ENCODE results near the gene OR10H1. TPM values are rescaled to one million over a fixed set of nuclear protein-coding genes. Genes with fewer than 3 reads are reported as not detected.

OR10H1 gene
- total RNA-seq (2022; extraction: Qiagen RNA extraction; ENCODE audit: low read depth) = not detected in 5 replicates

DNA sequence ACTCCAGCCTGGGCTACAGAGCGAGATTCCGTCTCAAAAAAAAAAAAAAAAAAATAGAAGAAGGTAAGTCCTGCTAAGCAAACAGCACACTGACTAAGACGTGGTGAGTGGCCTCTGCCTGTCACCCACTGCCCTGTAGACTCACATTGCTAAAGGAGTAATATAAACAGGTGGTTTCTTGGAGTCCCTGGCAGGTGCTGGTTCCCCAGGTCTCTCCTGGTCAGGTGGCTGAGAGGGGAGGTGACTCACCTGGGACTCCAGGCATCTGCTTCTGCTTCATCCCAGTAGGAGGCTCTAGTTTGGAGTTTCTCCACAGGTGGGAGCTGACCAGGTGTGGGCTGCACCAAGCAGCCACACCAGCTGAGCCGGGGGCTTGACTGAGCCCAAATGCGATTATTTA lies at the start of gene OR10H1:
TSS of gene OR10H1 (minus strand) at position 359 of the 400 bp plus-strand sequence. CDS start 7,627 bp downstream, outside the sequence.

DNA sequence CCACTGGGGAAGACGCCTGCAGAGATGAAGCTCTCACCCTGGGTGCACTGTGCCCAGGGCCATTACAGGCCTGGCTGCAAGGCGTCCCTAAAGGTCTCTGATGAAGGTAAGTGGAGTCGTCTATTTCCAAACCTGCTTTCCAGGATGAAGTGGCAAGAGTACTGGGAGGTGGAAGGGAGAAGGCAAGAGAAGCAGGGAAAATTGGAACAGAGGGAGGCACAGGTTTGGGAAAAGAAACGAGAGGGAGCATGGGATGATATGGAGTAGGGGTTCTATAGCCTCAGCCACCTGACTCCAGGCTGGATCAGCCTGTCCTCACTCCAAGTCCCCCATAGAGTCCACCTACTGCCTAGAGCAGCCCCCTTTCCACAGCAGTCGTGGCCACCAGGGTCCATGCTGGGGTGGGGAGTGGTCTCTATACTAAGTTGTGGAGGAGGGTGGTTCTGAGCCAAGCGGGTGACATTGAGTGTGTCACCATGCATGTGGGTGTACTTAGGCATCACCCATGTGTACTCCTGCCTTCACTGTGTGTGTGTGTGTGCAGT lies 27.8 kb downstream of the OR10H1 start, which contains the start of gene OR10H5:
TSS of gene OR10H5 (plus strand) at position 51 of the 545 bp plus-strand sequence. CDS start 6,388 bp downstream, outside the sequence.

Other genes starting within 250 kb of the OR10H1 start
- not detected in 5 replicates for gene CYP4F8, start 200.4 kb downstream of the OR10H1 start, total RNA-seq (2022; extraction: Qiagen RNA extraction; ENCODE audit: low read depth)
- gene CYP4F3, start 174.8 kb downstream of the OR10H1 start, total RNA-seq (2022; extraction: Qiagen RNA extraction; ENCODE audit: low read depth) = 2.2 to 3.4 TPM (median 3.0 TPM) in 5 replicates
- 1.8 to 2.7 TPM (median 2.1 TPM) in 5 replicates for gene CYP4F12, start 142.6 kb downstream of the OR10H1 start, total RNA-seq (2022; extraction: Qiagen RNA extraction; ENCODE audit: low read depth)
- gene OR10H2, start 87.6 kb downstream of the OR10H1 start, total RNA-seq (2022; extraction: Qiagen RNA extraction; ENCODE audit: low read depth) = not detected in 5 replicates
- not detected in 5 replicates for gene OR10H3, start 77.7 kb downstream of the OR10H1 start, total RNA-seq (2022; extraction: Qiagen RNA extraction; ENCODE audit: low read depth)
- not detected in 5 replicates for gene OR10H5, start 28.0 kb downstream of the OR10H1 start, total RNA-seq (2022; extraction: Qiagen RNA extraction; ENCODE audit: low read depth)
- 0.10 TPM in 1 of 5 replicates, not detected in the others for gene CYP4F2, start 82.4 kb upstream of the OR10H1 start, total RNA-seq (2022; extraction: Qiagen RNA extraction; ENCODE audit: low read depth)
- 5.1 to 6.8 TPM (median 5.6 TPM) in 5 replicates for gene CYP4F11, start 118.9 kb upstream of the OR10H1 start, total RNA-seq (2022; extraction: Qiagen RNA extraction; ENCODE audit: low read depth)
- not detected in 5 replicates for gene OR10H4, start 133.3 kb upstream of the OR10H1 start, total RNA-seq (2022; extraction: Qiagen RNA extraction; ENCODE audit: low read depth)